Right hindlimb (tissue), 1 donor: Measurements from ENCODE around the gene PTX4.
A peak's percentile ranks its signal among the peaks of the same experiment; 100 is the strongest.

ENCODE experiments used
- DNase-seq: peaks from one replicate; pipeline ENCODE4 v3.0.0-alpha.2; 2018

Gene PTX4

GRCh38 chr16:1499756-1500464, 11.2 kb upstream of the PTX4 start:
- DNase-seq, result no peak

GRCh38 chr16:1498899-1499676, 10.3 kb upstream of the PTX4 start:
- DNase-seq, result no peak

DNA sequence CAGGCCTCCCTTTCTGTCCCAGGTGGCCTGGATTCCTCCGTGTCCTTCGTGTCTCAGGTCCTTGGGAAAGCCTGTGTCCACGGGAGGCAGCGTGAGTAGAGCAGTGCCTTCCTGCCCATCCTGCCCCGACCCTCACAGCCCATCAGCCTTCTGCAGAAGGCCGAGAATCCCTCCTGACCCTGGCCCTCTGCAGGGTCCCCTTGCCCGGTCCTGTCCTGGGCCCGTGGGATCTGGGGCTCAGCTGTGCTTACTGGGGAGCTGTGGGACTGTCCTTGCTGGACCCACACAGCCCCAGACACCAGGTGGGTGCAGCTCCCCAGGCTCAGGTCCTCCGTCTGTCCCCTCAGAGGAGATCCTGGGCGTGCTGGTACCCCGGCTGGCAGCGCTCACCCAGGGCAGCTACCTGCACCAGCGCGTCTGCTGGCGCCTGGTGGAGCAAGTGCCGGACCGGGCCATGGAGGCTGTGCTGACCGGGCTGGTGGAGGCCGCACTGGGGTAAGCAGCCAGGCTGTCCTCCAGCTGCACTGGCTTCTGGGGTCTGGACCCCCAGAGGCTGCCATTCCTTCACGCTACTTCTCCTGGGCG, 8.4 kb upstream of the PTX4 start:
- no peak for DNase-seq

DNA sequence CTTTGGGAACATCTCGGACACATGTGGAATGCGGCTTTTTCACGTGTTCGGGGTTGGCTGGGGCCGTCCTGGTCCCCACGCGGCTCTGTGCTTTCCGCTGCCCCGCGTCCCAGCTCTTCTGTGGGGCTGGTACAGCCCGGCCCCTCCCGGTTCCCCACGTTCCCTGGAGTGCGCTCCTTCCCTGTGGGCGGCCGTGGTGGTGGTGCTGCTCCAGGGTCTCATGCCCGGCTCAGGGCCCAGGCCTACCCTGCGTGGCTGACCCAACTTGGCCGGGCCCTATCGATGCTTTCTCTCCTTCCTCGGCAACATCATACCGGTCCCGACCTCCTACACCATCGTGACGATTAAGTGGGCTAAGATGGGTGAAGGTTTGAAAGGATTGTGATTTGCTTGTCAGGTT, 7.7 kb upstream of the PTX4 start:
- no peak for DNase-seq

GRCh38 chr16:1495889-1496262, 7.1 kb upstream of the PTX4 start:
- DNase-seq, result no peak

GRCh38 chr16:1495211-1495888, 6.6 kb upstream of the PTX4 start:
- no peak for DNase-seq

GRCh38 chr16:1494711-1495110, 6.0 kb upstream of the PTX4 start:
- peak; percentile 69 for DNase-seq

DNA sequence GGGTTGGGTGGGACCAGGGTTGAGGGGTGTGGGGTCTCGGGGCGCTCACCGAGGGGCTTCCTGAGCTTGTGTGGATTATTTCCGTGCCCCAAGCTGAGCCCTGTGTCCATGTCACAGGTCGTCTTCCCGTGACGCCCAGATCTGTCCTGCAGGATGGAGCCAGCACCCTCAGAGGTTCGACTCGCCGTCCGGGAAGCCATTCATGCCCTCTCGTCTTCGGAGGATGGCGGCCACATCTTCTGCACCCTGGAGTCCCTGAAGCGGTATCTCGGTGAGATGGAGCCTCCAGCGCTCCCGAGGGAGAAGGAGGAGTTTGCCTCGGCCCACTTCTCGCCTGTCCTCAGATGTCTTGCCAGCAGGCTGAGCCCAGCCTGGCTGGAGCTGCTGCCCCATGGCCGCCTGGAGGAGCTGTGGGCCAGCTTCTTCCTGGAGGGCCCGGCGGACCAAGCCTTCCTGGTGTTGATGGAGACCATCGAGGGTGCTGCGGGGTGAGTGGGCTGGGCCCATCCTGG, 5.4 kb upstream of the PTX4 start:
- no peak for DNase-seq

- no peak for DNase-seq
Measured at GRCh38 chr16:1493746-1494094, 5.0 kb upstream of the PTX4 start.

- peak; percentile 89 for DNase-seq
Measured at GRCh38 chr16:1492923-1493745, 4.4 kb upstream of the PTX4 start, which contains the start of gene TELO2. TELO2 (plus strand) TSS chr16:1493360; CDS start chr16:1494282, 922 bp downstream.

GRCh38 chr16:1492082-1492922, 3.6 kb upstream of the PTX4 start:
- DNase-seq, result no peak

DNA sequence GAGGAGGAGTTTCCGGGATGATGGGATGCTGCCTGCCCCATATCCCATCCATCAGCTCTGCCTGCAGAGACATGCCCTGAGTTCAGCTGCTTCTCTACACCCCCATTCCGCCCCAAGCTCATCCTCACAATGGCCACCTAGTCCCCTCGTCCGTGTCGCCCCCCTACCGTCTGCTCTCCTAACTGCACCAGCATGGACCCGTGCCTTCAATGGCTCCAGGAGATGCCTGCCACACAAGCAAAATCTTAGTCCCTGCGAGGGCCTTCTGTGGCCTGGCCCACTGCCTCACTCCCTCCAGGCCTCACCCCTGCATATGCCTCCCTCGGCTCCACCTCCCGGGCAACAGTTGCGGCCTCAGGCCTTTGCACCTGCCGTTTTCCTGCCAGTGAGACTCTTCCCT, 2.6 kb upstream of the PTX4 start:
- no peak for DNase-seq

- DNase-seq, result no peak
Measured at GRCh38 chr16:1489077-1489476, 333 bp upstream of the PTX4 start.

- no peak for DNase-seq
Measured at GRCh38 chr16:1488054-1488601, 616 bp downstream of the PTX4 start.

DNA sequence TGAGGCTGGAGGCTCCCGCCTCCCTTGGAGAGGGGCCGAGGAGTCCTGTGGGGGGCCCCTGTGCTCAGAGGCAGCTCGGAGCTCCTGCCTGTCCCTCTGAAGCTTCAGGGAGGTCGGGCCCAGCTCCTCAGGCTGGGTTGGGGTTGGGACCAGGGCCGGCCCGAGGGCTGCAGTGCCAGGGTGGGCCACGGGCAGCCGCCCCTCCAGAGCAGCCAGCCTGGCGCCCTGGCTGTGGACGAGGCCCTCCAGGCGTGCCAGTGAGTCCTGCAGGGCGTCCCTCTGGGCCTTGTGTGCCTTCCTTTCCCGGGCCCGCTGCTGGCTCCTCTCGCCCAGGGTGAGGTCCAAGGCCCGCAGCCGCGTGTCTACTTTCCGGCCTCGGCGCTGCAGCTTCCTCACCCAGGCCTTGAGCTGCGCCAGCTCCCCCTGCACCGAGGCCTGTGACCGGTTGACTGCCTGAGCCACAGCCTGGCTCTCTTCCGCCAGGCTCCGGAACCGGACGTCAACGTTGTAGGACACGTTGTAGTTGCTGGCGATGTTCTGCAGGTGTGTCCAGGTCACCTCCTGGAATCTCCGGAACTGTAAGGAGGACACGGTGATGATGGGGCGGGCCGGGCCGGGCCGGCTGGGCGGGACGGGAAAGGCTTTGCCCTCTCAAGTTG, 1.2 kb downstream of the PTX4 start:
- DNase-seq, result no peak

- no peak for DNase-seq
Measured at GRCh38 chr16:1486551-1487390, 2.0 kb downstream of the PTX4 start.

DNA sequence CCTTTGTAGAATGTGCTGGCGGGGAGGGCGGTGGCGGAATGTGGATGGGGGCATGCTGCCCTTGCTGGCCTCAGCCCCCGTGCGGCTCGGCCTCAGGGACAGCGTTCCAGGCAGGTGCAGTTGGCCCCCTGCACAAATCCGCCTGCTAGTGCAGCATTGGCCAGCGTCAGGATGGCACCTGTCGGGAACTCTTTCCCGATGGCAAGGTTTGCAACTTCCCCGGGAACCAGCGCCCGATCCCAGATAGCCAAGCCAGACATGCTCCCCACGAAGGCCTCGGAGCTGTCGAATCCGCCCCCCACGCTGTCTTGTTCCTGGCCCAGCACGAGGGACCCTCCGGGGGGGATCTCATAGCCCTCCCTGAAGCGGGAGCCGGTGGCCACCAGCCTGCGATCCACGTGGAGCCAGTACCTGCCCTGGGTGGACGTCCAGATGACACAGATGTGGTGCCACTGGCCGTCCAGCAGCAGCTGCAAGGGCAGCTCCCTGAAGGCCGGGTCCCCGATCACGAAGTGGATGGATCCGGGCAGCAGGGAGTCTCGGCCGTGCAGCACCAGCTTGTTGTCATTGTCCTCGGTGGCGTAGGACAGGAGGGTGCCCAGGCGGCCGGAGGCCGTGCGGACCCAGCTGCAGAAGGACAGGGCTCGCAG, 2.8 kb downstream of the PTX4 start:
- no peak for DNase-seq

- no peak for DNase-seq
Measured at GRCh38 chr16:1481906-1482835, 6.6 kb downstream of the PTX4 start.
